ENCODE results near the gene NAA25.

NAA25 gene

DNA sequence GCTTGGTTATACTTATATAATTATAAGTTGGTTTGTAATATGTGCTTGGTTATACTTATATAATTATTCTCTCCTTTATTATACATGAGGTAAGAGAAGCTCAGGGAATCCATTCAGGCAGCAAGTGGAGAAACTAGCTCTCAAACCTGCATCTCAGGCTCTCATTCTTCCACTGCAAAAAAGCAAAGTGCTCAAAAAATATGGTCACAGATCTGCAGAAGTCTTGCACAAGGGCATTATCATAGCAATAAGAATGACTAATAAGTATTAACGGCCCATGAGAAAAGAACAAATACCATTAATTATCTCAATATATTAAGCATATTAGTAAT lies 16.3 kb upstream of the NAA25 start:
- Histone ChIP-seq H3K23ac (ENCODE audit: low read depth, low read length, poor library complexity) (no peak overlapping the region), H3K4ac (ENCODE audit: low read length) (no peak overlapping the region), H2AFZ (ENCODE audit: low read length) (peak overlapping the region; percentile 26), H3K27me3 (ENCODE audit: control insufficient read depth in 3 of 3, insufficient read depth in 3 of 3, low read depth in 1 of 3, low read length in 3 of 3) (no peaks in the 10 kb centered on the region), H3K9ac (ENCODE audit: low read depth, low read length, poor library complexity) (no peak overlapping the region), H3K4me2 (ENCODE audit: insufficient read depth, low read length, poor library complexity, severe bottlenecking) (no peak overlapping the region), H3K27ac (replicated peaks; ENCODE audit: low read length) (no peak overlapping the region), H2BK120ac (ENCODE audit: low read depth, low read length) (no peak overlapping the region), H4K8ac (ENCODE audit: low read depth, low read length) (no peak overlapping the region), H2BK12ac (ENCODE audit: low read length) (no peak overlapping the region), H3K9me3 (replicated peaks in 1 of 2; ENCODE audit: control insufficient read depth in 2 of 2, insufficient read depth in 1 of 2, low read depth in 1 of 2, low read length in 2 of 2) (no peaks in the 10 kb centered on the region), H3K18ac (ENCODE audit: low read length) (no peak overlapping the region), H3K79me1 (ENCODE audit: low read depth, low read length) (no peaks in the 10 kb centered on the region), H4K91ac (ENCODE audit: low read depth, low read length, poor library complexity) (no peak overlapping the region), H2AK5ac (ENCODE audit: low read depth, low read length) (no peak overlapping the region), H3K4me3 (ENCODE audit: low read length in 2 of 2) (peak overlapping the region in 1 of 2 donors; percentile 77), H3K14ac (ENCODE audit: low read length) (no peak overlapping the region), H2BK15ac (ENCODE audit: low read length) (no peak overlapping the region), H2BK5ac (ENCODE audit: low read length) (no peak overlapping the region), H3K36me3 (replicated peaks in 1 of 2; ENCODE audit: control insufficient read depth in 2 of 2, insufficient read depth in 2 of 2, low read length in 2 of 2) (no peaks in the 10 kb centered on the region), H3K4me1 (ENCODE audit: control insufficient read depth in 2 of 2, insufficient read depth in 1 of 2, low read depth in 1 of 2, low read length in 2 of 2) (peaks cover 5 to 9% of the 10 kb centered on the region in 2 donors)
- no CpG with 5 or more reads among the region's 1 CpG for WGBS, 2 donors (ENCODE audit: extremely low coverage in 2 of 2, insufficient read length in 2 of 2, insufficient replicate concordance in 1 of 2)
- DNase-seq (ENCODE audit: low spot score), result no peak

DNA sequence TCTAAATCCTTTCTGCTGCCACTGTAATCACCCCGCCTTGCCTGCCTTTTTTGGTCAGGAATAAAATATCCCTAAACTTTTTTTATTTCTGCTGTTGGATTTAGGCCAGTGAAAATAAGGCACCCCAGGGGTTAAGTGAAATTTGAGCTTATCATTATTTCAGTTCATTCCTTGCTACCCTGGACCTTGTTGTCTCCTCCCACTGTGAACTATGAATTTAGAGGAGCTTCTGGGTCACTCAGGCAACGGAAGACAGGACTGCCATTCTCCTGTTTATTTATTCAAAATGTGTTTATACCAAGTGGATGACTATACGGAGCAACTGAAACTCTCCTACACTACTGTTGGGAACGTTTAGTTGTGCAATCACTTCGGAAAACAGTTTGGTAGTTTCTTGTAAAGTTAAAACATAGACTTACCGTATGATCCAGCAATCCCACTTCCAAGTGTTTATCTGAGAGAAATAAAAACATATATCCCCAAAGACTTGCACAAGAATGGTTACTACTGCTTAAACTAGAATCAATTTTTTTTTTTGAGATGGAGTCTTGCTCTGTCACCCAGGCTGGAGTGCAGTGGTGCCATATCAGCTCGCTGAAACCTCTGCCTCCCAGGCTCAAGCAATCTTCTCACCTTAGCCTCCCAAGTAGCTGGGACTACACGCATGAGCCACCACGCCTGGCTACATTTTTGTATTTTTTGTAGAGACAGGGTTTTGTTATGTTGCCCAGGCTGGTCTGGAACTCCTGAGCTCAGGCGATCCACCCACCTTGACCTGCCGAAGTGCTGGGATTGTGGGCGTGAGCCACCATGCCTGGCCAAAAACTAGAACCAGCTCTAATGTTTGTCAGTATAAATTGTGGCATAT lies 14.5 kb upstream of the NAA25 start:
- H3K9ac ChIP-seq (ENCODE audit: low read depth, low read length, poor library complexity), result no peak overlapping the region
- H2BK120ac ChIP-seq (ENCODE audit: low read depth, low read length), result no peak overlapping the region
- H4K8ac ChIP-seq (ENCODE audit: low read depth, low read length), result no peak overlapping the region
- H2BK12ac ChIP-seq (ENCODE audit: low read length), result no peak overlapping the region
- peaks cover 5 to 9% of the 10 kb centered on the region in 2 donors for H3K4me1 ChIP-seq (ENCODE audit: control insufficient read depth in 2 of 2, insufficient read depth in 1 of 2, low read depth in 1 of 2, low read length in 2 of 2)
- H2AK5ac ChIP-seq (ENCODE audit: low read depth, low read length), result no peak overlapping the region
- no peaks in the 10 kb centered on the region for H3K27me3 ChIP-seq (ENCODE audit: control insufficient read depth in 3 of 3, insufficient read depth in 3 of 3, low read depth in 1 of 3, low read length in 3 of 3)
- H2BK15ac ChIP-seq (ENCODE audit: low read length), result no peak overlapping the region
- peak overlapping the region; percentile 60 for H2AFZ ChIP-seq (ENCODE audit: low read length)
- H3K4me3 ChIP-seq (ENCODE audit: low read length in 2 of 2), result no peak overlapping the region
- no peak overlapping the region for H3K23ac ChIP-seq (ENCODE audit: low read depth, low read length, poor library complexity)
- H3K27ac ChIP-seq (replicated peaks; ENCODE audit: low read length), result no peak overlapping the region
- H3K4me2 ChIP-seq (ENCODE audit: insufficient read depth, low read length, poor library complexity, severe bottlenecking), result no peak overlapping the region
- no peak overlapping the region for H3K18ac ChIP-seq (ENCODE audit: low read length)
- H3K14ac ChIP-seq (ENCODE audit: low read length), result no peak overlapping the region
- H4K91ac ChIP-seq (ENCODE audit: low read depth, low read length, poor library complexity), result no peak overlapping the region
- H3K36me3 ChIP-seq (replicated peaks in 1 of 2; ENCODE audit: control insufficient read depth in 2 of 2, insufficient read depth in 2 of 2, low read length in 2 of 2), result no peaks in the 10 kb centered on the region
- H2BK5ac ChIP-seq (ENCODE audit: low read length), result no peak overlapping the region
- H3K4ac ChIP-seq (ENCODE audit: low read length), result no peak overlapping the region
- DNase-seq (ENCODE audit: low spot score), result no peak
- no peaks in the 10 kb centered on the region for H3K9me3 ChIP-seq (replicated peaks in 1 of 2; ENCODE audit: control insufficient read depth in 2 of 2, insufficient read depth in 1 of 2, low read depth in 1 of 2, low read length in 2 of 2)
- WGBS, 2 donors (ENCODE audit: extremely low coverage in 2 of 2, insufficient read length in 2 of 2, insufficient replicate concordance in 1 of 2), result no CpG with 5 or more reads among the region's 12 CpGs
- H3K79me1 ChIP-seq (ENCODE audit: low read depth, low read length), result no peaks in the 10 kb centered on the region

DNA sequence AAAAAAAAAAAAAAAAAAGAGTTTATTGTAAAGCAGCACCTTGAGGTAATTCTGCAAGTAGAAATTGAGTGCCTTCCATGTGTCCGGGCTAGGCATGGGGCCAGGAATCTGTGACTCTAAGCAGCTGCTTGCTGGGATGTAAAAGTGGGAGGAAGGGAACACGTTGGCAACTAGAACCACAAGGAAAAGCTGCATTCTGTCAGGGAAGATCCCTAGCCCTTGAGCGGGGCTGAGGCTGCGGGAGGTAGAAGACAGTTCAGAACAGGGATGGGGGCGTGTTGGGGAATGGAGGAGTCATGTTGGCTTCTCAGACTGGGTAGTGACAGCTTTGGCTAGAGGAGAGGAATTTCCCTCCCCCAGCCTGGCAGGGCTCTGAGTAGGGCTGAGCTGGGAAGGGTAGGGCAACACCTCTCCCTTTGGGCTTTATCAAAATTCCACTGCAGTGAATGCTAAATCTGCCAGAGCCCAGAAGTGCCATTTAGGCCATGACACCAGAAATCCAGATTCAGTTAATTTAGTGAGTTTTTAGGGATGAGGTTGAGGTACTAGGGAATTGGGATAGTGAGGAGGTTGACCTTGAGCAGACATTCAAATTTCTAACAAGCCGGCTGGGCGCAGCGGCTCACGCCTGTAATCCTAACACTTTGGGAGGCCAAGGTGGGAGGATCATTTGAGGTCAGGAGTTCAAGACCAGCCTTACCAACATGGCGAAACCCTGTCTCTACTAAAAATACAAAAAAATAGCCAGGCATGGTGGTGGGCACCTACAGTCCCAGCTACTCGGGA lies 13.4 kb upstream of the NAA25 start:
- H3K79me1 ChIP-seq (ENCODE audit: low read depth, low read length), result no peaks in the 10 kb centered on the region
- no peak overlapping the region for H3K9ac ChIP-seq (ENCODE audit: low read depth, low read length, poor library complexity)
- no peak overlapping the region for H3K14ac ChIP-seq (ENCODE audit: low read length)
- H2BK120ac ChIP-seq (ENCODE audit: low read depth, low read length), result no peak overlapping the region
- no peak overlapping the region for H3K27ac ChIP-seq (replicated peaks; ENCODE audit: low read length)
- no peaks in the 10 kb centered on the region for H3K36me3 ChIP-seq (replicated peaks in 1 of 2; ENCODE audit: control insufficient read depth in 2 of 2, insufficient read depth in 2 of 2, low read length in 2 of 2)
- H4K91ac ChIP-seq (ENCODE audit: low read depth, low read length, poor library complexity), result no peak overlapping the region
- no peak overlapping the region for H2BK12ac ChIP-seq (ENCODE audit: low read length)
- H3K23ac ChIP-seq (ENCODE audit: low read depth, low read length, poor library complexity), result no peak overlapping the region
- H2BK5ac ChIP-seq (ENCODE audit: low read length), result no peak overlapping the region
- H3K9me3 ChIP-seq (replicated peaks in 1 of 2; ENCODE audit: control insufficient read depth in 2 of 2, insufficient read depth in 1 of 2, low read depth in 1 of 2, low read length in 2 of 2), result no peaks in the 10 kb centered on the region
- H3K4me1 ChIP-seq (ENCODE audit: control insufficient read depth in 2 of 2, insufficient read depth in 1 of 2, low read depth in 1 of 2, low read length in 2 of 2), result peaks cover 5 to 10% of the 10 kb centered on the region in 2 donors
- H3K4me3 ChIP-seq (ENCODE audit: low read length in 2 of 2), result no peak overlapping the region
- H2BK15ac ChIP-seq (ENCODE audit: low read length), result no peak overlapping the region
- DNase-seq (ENCODE audit: low spot score), result no peak
- no peak overlapping the region for H4K8ac ChIP-seq (ENCODE audit: low read depth, low read length)
- no peaks in the 10 kb centered on the region for H3K27me3 ChIP-seq (ENCODE audit: control insufficient read depth in 3 of 3, insufficient read depth in 3 of 3, low read depth in 1 of 3, low read length in 3 of 3)
- no peak overlapping the region for H2AK5ac ChIP-seq (ENCODE audit: low read depth, low read length)
- no peak overlapping the region for H2AFZ ChIP-seq (ENCODE audit: low read length)
- H3K18ac ChIP-seq (ENCODE audit: low read length), result no peak overlapping the region
- no peak overlapping the region for H3K4ac ChIP-seq (ENCODE audit: low read length)
- H3K4me2 ChIP-seq (ENCODE audit: insufficient read depth, low read length, poor library complexity, severe bottlenecking), result no peak overlapping the region
- WGBS, 2 donors (ENCODE audit: extremely low coverage in 2 of 2, insufficient read length in 2 of 2, insufficient replicate concordance in 1 of 2), result no CpG with 5 or more reads among the region's 11 CpGs

DNA sequence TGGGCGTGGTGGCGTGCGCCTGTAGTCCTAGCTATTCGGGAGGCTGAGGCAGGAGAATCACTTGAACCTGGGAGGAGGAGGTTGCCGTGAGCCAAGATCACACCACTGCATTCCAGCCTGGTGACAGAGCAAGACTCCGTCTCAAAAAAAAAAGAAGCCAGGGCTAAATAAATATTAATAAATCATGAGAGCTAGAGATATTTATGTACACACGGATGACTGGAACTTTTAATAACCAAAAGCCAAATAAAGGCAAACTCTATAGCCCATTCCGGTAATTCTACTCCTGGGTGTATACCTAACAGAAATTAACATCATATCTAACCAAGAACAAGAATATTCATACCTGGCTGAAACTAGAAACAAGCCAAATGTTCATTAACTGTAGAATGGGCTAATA lies 9.1 kb upstream of the NAA25 start:
- no peak overlapping the region for H4K91ac ChIP-seq (ENCODE audit: low read depth, low read length, poor library complexity)

More for the DNA sequence above, 9.1 kb upstream of the NAA25 start:
- Histone ChIP-seq H2BK120ac (ENCODE audit: low read depth, low read length) (no peak overlapping the region), H2BK5ac (ENCODE audit: low read length) (no peak overlapping the region), H3K27ac (replicated peaks; ENCODE audit: low read length) (no peak overlapping the region), H3K23ac (ENCODE audit: low read depth, low read length, poor library complexity) (no peak overlapping the region), H3K9me3 (replicated peaks in 1 of 2; ENCODE audit: control insufficient read depth in 2 of 2, insufficient read depth in 1 of 2, low read depth in 1 of 2, low read length in 2 of 2) (no peaks in the 10 kb centered on the region), H3K18ac (ENCODE audit: low read length) (no peak overlapping the region), H2BK12ac (ENCODE audit: low read length) (no peak overlapping the region), H3K4me1 (ENCODE audit: control insufficient read depth in 2 of 2, insufficient read depth in 1 of 2, low read depth in 1 of 2, low read length in 2 of 2) (peaks cover 6 to 10% of the 10 kb centered on the region in 2 donors), H3K79me1 (ENCODE audit: low read depth, low read length) (peaks cover 1% of the 10 kb centered on the region), H2AK5ac (ENCODE audit: low read depth, low read length) (no peak overlapping the region), H2BK15ac (ENCODE audit: low read length) (no peak overlapping the region), H3K14ac (ENCODE audit: low read length) (no peak overlapping the region), H3K4me2 (ENCODE audit: insufficient read depth, low read length, poor library complexity, severe bottlenecking) (no peak overlapping the region), H3K27me3 (ENCODE audit: control insufficient read depth in 3 of 3, insufficient read depth in 3 of 3, low read depth in 1 of 3, low read length in 3 of 3) (no peaks in the 10 kb centered on the region), H3K9ac (ENCODE audit: low read depth, low read length, poor library complexity) (no peak overlapping the region), H3K36me3 (replicated peaks in 1 of 2; ENCODE audit: control insufficient read depth in 2 of 2, insufficient read depth in 2 of 2, low read length in 2 of 2) (no peaks in the 10 kb centered on the region), H3K4me3 (ENCODE audit: low read length in 2 of 2) (no peak overlapping the region), H3K4ac (ENCODE audit: low read length) (no peak overlapping the region), H2AFZ (ENCODE audit: low read length) (no peak overlapping the region), H4K8ac (ENCODE audit: low read depth, low read length) (no peak overlapping the region)
- WGBS, 2 donors (ENCODE audit: extremely low coverage in 2 of 2, insufficient read length in 2 of 2, insufficient replicate concordance in 1 of 2), result no CpG with 5 or more reads among the region's 8 CpGs
- DNase-seq (ENCODE audit: low spot score), result no peak

All from neuronal stem cell (in vitro differentiated cells).